Cardiac fibroblast (primary cell): ENCODE data around the gene PTTG1.
"Not testable (repeated sequence)": the region's sequence is repeated elsewhere in the genome, so short reads cannot be mapped to it uniquely, and the experiment has no call there.

ENCODE experiments used
- DNase-seq, 2 donors: peaks; one replicate each; pipeline versions ENCODE4 v3.0.0 to v3.0.0-alpha.2; 2010; ENCODE audit warnings: low read depth in 2 of 2
- H3K4me3 ChIP-seq, 2 donors: replicated peaks in 1 of 2; 1 replicate in 1 of 2; 2 replicates in 1 of 2; pipeline ENCODE4 v1.5.1; 2011; ENCODE audit warnings: low read depth in 2 of 2, low read length in 2 of 2, mild to moderate bottlenecking in 2 of 2, moderate library complexity in 1 of 2
- TF ChIP-seq, protein P1 (sequence below): IDR thresholded peaks from one replicate; pipeline ENCODE4 v1.5.1; 2011; ENCODE audit warnings: low read depth, mild to moderate bottlenecking, low read length, inconsistent platforms

The PTTG1 gene

DNA sequence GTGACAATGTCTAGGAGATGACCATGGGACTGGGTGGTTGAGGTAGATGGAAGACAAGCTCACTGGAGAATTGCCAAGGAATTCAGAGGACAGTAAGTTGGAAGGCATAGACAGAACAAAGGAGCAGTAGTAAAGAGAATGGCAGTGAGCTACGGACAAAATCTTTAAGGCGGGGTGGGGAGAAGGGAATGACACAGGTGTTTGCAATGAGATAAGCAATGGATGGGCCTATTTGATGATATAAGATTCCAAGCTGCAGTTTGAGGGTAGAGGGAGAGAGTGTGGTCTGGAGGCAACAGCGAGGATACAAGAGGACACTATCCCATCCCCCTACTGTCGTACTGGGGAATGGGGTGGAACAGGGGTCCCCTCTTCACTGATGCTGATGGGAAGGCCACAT lies 14.4 kb downstream of the PTTG1 start:
- no peak overlapping the region for H3K4me3 ChIP-seq
- TF ChIP-seq, protein P1, sequence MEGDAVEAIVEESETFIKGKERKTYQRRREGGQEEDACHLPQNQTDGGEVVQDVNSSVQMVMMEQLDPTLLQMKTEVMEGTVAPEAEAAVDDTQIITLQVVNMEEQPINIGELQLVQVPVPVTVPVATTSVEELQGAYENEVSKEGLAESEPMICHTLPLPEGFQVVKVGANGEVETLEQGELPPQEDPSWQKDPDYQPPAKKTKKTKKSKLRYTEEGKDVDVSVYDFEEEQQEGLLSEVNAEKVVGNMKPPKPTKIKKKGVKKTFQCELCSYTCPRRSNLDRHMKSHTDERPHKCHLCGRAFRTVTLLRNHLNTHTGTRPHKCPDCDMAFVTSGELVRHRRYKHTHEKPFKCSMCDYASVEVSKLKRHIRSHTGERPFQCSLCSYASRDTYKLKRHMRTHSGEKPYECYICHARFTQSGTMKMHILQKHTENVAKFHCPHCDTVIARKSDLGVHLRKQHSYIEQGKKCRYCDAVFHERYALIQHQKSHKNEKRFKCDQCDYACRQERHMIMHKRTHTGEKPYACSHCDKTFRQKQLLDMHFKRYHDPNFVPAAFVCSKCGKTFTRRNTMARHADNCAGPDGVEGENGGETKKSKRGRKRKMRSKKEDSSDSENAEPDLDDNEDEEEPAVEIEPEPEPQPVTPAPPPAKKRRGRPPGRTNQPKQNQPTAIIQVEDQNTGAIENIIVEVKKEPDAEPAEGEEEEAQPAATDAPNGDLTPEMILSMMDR: no peak
- no peak for DNase-seq

DNA sequence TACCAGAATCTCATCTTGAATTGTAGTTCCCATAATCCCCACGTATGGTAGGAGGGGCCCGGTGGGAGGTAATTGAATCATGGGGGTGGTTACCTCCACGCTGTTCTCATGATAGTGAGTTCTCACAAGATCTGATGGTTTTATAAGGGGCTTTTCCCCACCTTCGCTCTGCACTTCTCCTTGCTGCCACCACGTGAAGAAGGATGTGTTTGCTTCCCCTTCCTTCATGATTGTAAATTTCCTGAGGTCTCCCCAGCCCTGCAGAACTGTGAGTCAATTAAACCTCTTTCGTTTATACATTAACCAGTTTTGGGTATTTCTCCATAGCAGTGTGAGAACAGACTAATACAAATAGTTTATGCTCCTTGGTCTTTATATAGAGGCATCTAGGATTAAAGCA lies 15.0 kb downstream of the PTTG1 start:
- not testable (repeated sequence) for DNase-seq, H3K4me3 ChIP-seq

DNA sequence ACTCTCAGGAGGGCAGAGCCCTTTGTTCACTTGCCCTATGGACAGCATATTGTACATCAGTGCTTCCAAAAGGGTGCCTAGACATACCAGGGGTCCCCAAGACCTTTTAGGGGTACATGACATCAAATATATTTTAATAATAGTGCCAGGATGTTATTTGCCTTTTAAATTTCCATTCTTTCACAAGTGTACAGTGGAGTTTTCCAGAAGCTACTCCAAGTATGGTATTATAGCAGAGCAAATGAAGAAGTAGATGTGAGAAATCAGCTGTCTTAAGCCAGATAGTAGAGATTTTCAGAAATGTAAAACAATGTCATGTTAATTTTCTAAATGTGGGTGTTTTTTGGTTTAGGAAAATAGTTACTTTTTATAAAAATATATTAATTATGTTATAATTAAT lies 15.6 kb downstream of the PTTG1 start:
- no peak overlapping the region for H3K4me3 ChIP-seq
- DNase-seq: no peak
- TF ChIP-seq, protein P1: no peak

DNA sequence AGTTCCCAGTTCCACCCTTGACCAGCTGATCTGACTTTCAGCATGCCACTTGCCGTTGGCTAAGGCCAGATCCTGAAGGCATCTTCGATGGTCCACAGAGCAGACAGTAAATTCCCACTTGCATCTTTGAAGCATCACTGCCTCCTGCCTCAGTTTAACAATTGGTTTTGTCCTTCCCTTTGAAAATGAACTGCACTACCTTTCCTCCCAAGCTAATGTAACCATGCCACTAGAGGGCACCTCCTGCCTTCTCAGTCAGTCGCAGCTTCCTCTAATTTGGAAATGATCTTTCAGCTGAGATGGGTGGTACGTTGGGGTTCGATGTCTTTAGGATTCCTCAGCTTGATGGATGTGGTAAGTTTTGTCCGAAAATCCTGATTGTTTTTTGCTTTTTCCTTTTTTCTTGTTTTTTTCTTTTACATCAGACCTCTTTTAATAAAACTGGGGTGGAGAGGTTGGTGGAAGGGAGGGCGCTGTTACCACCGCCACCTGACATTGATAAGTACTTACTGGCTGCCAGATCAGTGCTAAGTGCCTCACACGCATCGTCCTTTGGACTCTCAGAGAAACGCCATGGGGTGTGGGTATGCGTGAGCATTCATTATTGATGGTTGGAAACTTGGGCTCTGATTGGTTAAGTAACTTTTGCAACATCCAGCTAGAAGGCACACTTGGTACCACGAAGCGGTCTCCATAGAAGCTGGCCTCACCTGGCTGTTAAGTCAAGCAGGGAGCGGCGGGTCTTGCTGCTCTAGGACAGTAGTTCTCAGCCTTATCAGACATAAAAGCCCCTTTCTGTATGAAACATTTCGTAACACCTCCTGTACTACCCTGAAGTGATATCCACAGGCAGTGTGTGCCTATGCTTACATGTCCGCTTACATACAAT lies 16.9 kb downstream of the PTTG1 start:
- peak overlapping the region; percentile 44 to 54 for H3K4me3 ChIP-seq
- peak; percentile 76 to 80 for DNase-seq
- TF ChIP-seq, protein P1: peak; percentile 81

DNA sequence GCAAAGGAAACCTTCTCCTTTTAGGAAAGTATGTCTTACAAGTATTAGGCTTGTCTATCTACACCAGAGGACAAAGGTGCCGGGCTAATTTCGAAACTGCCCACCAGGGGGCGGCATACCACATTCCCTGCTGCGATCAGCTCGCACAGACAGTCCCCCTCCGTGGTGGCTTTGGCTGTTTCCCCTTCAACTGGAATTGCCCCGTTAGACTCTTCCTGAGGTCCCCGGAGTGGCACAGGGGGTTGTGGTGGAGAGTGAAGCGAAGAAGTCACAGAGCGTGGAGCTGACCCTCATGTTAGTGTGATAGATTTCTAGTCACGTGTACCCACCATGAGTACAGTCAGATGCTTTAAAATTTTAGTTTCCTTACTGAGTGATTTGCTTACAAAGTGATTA lies 17.5 kb downstream of the PTTG1 start:
- TF ChIP-seq, protein P1: peak; percentile 85
- peak; percentile 80 to 83 for DNase-seq
- H3K4me3 ChIP-seq: peak overlapping the region; percentile 44 to 54

DNA sequence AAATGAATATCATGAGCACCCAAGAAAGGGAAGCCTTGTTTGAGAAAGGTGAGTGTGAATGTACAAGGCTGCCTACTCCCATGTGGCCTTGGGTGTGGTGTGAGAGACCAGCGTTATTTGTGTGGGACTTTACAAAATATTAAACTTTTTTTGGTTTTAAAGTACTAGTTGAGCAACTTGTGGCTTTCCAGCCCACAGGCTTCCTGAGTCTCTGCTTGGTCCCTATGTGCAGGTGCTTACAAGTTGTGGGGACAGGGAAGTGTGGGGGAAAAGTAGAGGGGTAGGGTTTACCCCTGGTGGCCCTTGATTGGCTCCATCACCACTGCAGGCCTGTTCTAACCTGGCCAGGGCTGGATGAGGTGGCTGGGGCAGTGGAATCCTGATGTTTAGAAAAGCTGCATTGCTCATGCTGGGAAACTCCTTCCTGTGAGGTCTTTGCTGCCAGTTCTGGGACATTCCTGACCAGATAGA lies 19.7 kb downstream of the PTTG1 start:
- no peak for DNase-seq
- TF ChIP-seq, protein P1: no peak
- no peak overlapping the region for H3K4me3 ChIP-seq

DNA sequence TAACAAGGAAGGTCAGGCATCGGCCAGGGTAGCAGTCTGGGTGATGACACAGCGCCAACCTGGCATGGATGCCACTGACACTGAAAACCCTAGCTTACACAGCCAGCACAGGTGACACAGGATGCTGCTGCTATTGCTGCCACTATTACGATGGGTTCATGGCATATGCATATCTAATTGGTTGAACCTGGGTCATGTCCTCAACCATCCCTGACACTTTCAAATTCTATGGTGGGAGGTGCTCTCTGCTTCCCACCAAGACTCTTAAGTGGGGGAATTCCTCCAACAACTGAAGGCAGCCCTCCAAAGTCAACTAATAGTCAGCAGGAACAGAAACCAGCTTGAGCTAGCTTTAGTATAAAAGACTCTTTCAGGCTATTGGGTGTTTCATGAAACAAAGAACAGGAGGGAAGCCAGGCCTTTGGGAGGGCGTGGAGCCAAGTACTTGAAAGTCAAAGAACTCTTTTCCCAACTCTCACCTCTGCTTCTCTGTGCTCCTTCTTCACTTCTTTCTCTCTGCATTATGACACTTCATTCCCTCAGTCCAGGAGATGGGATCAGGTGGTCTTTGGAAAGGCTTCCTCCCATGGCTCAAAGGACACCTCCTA lies 21.3 kb downstream of the PTTG1 start:
- H3K4me3 ChIP-seq: no peak overlapping the region
- DNase-seq: no peak
- TF ChIP-seq, protein P1: no peak
